ENCODE measurements around the gene CPNE4. TPM values are rescaled to one million over a fixed set of nuclear protein-coding genes. Genes with fewer than 3 reads are reported as not detected.

Gene CPNE4
- total RNA-seq, 1 donor from 2014 or later, result 0.26 TPM

- DNase-seq (no peak), ATAC-seq (no peak)
- no peaks in the 10 kb centered on the region for H3K36me3 ChIP-seq
- H3K27me3 ChIP-seq, result no peaks in the 10 kb centered on the region
- no peaks in the 10 kb centered on the region for H3K9me3 ChIP-seq
- intact Hi-C loops (cut with DNase I), result no loop called here
- no peaks in the 10 kb centered on the region for H3K4me1 ChIP-seq
- H3K4me3 ChIP-seq, result no peak overlapping the region
- no peak overlapping the region for H3K27ac ChIP-seq
- TF ChIP-seq CTCF (IDR thresholded peaks at IDR 0.05), result no peak
Observed at GRCh38 chr3:131883086-131883485, 151.7 kb downstream of the CPNE4 start.

- H3K4me1 ChIP-seq, result no peaks in the 10 kb centered on the region
- no peak overlapping the region for H3K27ac ChIP-seq
- ATAC-seq (no peak), DNase-seq (no peak)
- H3K27me3 ChIP-seq, result no peaks in the 10 kb centered on the region
- H3K4me3 ChIP-seq, result no peak overlapping the region
- no peak for TF ChIP-seq CTCF (IDR thresholded peaks at IDR 0.05)
- H3K36me3 ChIP-seq, result no peaks in the 10 kb centered on the region
- no peaks in the 10 kb centered on the region for H3K9me3 ChIP-seq
- intact Hi-C loops (cut with DNase I), result no loop called here
Observed at GRCh38 chr3:131881777-131882176, 153.0 kb downstream of the CPNE4 start.

- H3K27ac ChIP-seq, result no peak overlapping the region
- TF ChIP-seq CTCF (IDR thresholded peaks at IDR 0.05), result no peak
- ATAC-seq (no peak), DNase-seq (no peak)
- no peaks in the 10 kb centered on the region for H3K27me3 ChIP-seq
- intact Hi-C loops (cut with DNase I), result no loop called here
- H3K4me3 ChIP-seq, result no peak overlapping the region
- no peaks in the 10 kb centered on the region for H3K9me3 ChIP-seq
- no peaks in the 10 kb centered on the region for H3K36me3 ChIP-seq
- no peaks in the 10 kb centered on the region for H3K4me1 ChIP-seq
Observed at GRCh38 chr3:131880948-131881347, 153.9 kb downstream of the CPNE4 start.

GRCh38 chr3:131868203-131868602 is 166.6 kb downstream of the CPNE4 start:
- DNase-seq (no peak), ATAC-seq (no peak)
- Histone ChIP-seq H3K4me1 (no peaks in the 10 kb centered on the region), H3K27me3 (no peaks in the 10 kb centered on the region), H3K36me3 (no peaks in the 10 kb centered on the region), H3K27ac (no peak overlapping the region), H3K9me3 (no peaks in the 10 kb centered on the region), H3K4me3 (no peak overlapping the region)
- TF ChIP-seq CTCF (IDR thresholded peaks at IDR 0.05), result no peak
- intact Hi-C loops (cut with DNase I), result no loop called here

- ATAC-seq (no peak), DNase-seq (no peak)
- intact Hi-C loops (cut with DNase I), result no loop called here
Observed at GRCh38 chr3:131856171-131856570, 178.6 kb downstream of the CPNE4 start.

More at GRCh38 chr3:131856171-131856570, 178.6 kb downstream of the CPNE4 start:
- H3K4me1 ChIP-seq, result no peaks in the 10 kb centered on the region
- no peak overlapping the region for H3K4me3 ChIP-seq
- no peaks in the 10 kb centered on the region for H3K9me3 ChIP-seq
- no peaks in the 10 kb centered on the region for H3K36me3 ChIP-seq
- no peak overlapping the region for H3K27ac ChIP-seq
- no peaks in the 10 kb centered on the region for H3K27me3 ChIP-seq
- TF ChIP-seq CTCF (IDR thresholded peaks at IDR 0.05), result no peak
